Natural killer cell (primary cell): Measurements from ENCODE around the gene CDC73. TPM values are rescaled to one million over a fixed set of nuclear protein-coding genes. Genes with fewer than 3 reads are reported as not detected.

Source experiments
- ATAC-seq, 3 donors: fragments of 150-1000 bp in 2 of 3; fragments of 200-7000 bp in 1 of 3; cut with Tn5 transposase; 1 replicate in 1 of 3; 2 replicates in 2 of 3; pipeline ENCODE4 v1.10.0; 2021; ENCODE audit warnings: mild to moderate bottlenecking in 2 of 3, moderate library complexity in 2 of 3
- DNase-seq, 2 donors: peaks; one replicate each; pipeline versions ENCODE4 v3.0.0 to v3.0.0-alpha.2; 2013 to 2021; ENCODE audit warnings: mixed read lengths in 1 of 2
- H3K27ac ChIP-seq: one replicate; pipeline ENCODE4 v1.5.1; 2013; ENCODE audit warnings: mild to moderate bottlenecking, low read length
- H3K27me3 ChIP-seq: one replicate; pipeline ENCODE4 v1.6.1; 2013; ENCODE audit warnings: low read length; ENCODE audit not compliant: control insufficient read depth, insufficient read depth
- H3K36me3 ChIP-seq: one replicate; pipeline ENCODE4 v1.6.1; 2013; ENCODE audit warnings: low read length; ENCODE audit not compliant: control insufficient read depth, insufficient read depth
- H3K4me1 ChIP-seq: one replicate; pipeline ENCODE4 v1.6.1; 2013; ENCODE audit warnings: low read length; ENCODE audit not compliant: control insufficient read depth, insufficient read depth
- H3K4me3 ChIP-seq: one replicate; pipeline ENCODE4 v1.5.1; 2013; ENCODE audit warnings: low read length
- H3K9me3 ChIP-seq: one replicate; pipeline ENCODE4 v1.6.1; 2013; ENCODE audit warnings: low read length; ENCODE audit not compliant: control insufficient read depth, insufficient read depth
- H3K27ac Mint-ChIP-seq, 2 donors: one replicate each; pipeline ENCODE4 v1.8.0; 2022; ENCODE audit warnings: mild to moderate bottlenecking in 2 of 2, mixed read lengths in 2 of 2, moderate library complexity in 1 of 2
- H3K27me3 Mint-ChIP-seq, 2 donors: one replicate each; pipeline ENCODE4 v1.8.0; 2022; ENCODE audit warnings: low read depth in 2 of 2, mixed read lengths in 2 of 2
- H3K36me3 Mint-ChIP-seq: one replicate; pipeline ENCODE4 v1.8.0; 2022; ENCODE audit warnings: mixed read lengths
- H3K4me1 Mint-ChIP-seq, 2 donors: one replicate each; pipeline ENCODE4 v1.8.0; 2022; ENCODE audit warnings: mixed read lengths in 2 of 2
- H3K4me3 Mint-ChIP-seq: one replicate; pipeline ENCODE4 v1.8.0; 2022; ENCODE audit warnings: mild to moderate bottlenecking, moderate library complexity, mixed read lengths
- H3K9me3 Mint-ChIP-seq, 2 donors: one replicate each; pipeline ENCODE4 v1.8.0; 2022; ENCODE audit warnings: mixed read lengths in 2 of 2
- CTCF ChIP-seq: fragments of 200-600 bp; IDR thresholded peaks from one replicate; pipeline ENCODE4 v1.8.0; 2022; ENCODE audit warnings: antibody characterized with exemption
- whole genome bisulfite sequencing: methylation state at CpG from one replicate; pipeline ENCODE4 v1.1.7; 2013; ENCODE audit warnings: missing lambda C conversion rate; ENCODE audit not compliant: insufficient coverage; 5-methylcytosine and 5-hydroxymethylcytosine counted together
- intact Hi-C: fragments of 100-400 bp; cut with micrococcal nuclease; formaldehyde crosslinking; loops from one replicate; pipeline ENCODE4 v1.14.2; 2022
- total RNA-seq, 4 donors: library from RNA; stranded (reverse); fragments of 120-200 nt in 1 of 4; gene quantifications; one replicate each; pipeline versions ENCODE4 v1.2.3 to v1.2.4, GENCODE V29; 2013 to 2022

CDC73 gene
- total RNA-seq, 3 donors from 2014 or later (not counting 1 experiment from before 2014, with no cell fraction given) = 73.2 to 86.0 (median 82.6) TPM

- ATAC-seq = no peak
These were observed 60.2 kb downstream of the CDC73 start for GRCh38 chr1:193181985-193182384.

GRCh38 chr1:193183019-193183627, 61.3 kb downstream of the CDC73 start:
- peak; percentile 74 to 83 (median 83) for ATAC-seq
- no peaks in the 10 kb centered on the region for H3K27me3 ChIP-seq
- no peaks in the 10 kb centered on the region for H3K27me3 Mint-ChIP-seq
- no peak overlapping the region for H3K4me3 Mint-ChIP-seq
- peaks cover 27 to 38% of the 10 kb centered on the region in 2 donors for H3K4me1 Mint-ChIP-seq
- peak in 1 of 2 donors; percentile 78 for DNase-seq
- H3K4me1 ChIP-seq = peaks cover 3% of the 10 kb centered on the region
- no peak overlapping the region for H3K27ac Mint-ChIP-seq
- H3K36me3 ChIP-seq = no peaks in the 10 kb centered on the region
- no peak overlapping the region for H3K27ac ChIP-seq
- WGBS = no CpG with 5 or more reads among the region's 2 CpGs
- H3K9me3 ChIP-seq = no peaks in the 10 kb centered on the region
- intact Hi-C loops = loop anchor here (1.0 to 10.0 kb wide), 2 partner anchors 572 to 1112 kb away; no protein-coding TSS in a partner anchor
- no peak overlapping the region for H3K4me3 ChIP-seq
- no peaks in the 10 kb centered on the region for H3K9me3 Mint-ChIP-seq
- no peaks in the 10 kb centered on the region for H3K36me3 Mint-ChIP-seq
- peak; percentile 93 for TF ChIP-seq CTCF

More at GRCh38 chr1:193181985-193182384, 60.2 kb downstream of the CDC73 start:
- no peaks in the 10 kb centered on the region for H3K9me3 Mint-ChIP-seq
- Histone ChIP-seq H3K27ac (no peak overlapping the region), H3K36me3 (no peaks in the 10 kb centered on the region), H3K4me1 (peaks cover 3% of the 10 kb centered on the region), H3K9me3 (no peaks in the 10 kb centered on the region), H3K4me3 (no peak overlapping the region), H3K27me3 (no peaks in the 10 kb centered on the region)
- peaks cover 25 to 32% of the 10 kb centered on the region in 2 donors for H3K4me1 Mint-ChIP-seq
- H3K27ac Mint-ChIP-seq = no peak overlapping the region
- no peak for DNase-seq
- H3K27me3 Mint-ChIP-seq = no peaks in the 10 kb centered on the region
- intact Hi-C loops = loop anchor here (10.0 kb wide), 1 partner anchor 573 kb away; no protein-coding TSS in a partner anchor
- H3K4me3 Mint-ChIP-seq = no peak overlapping the region
- TF ChIP-seq CTCF = no peak
- 80% methylated on average over 2 of the region's 2 CpGs for WGBS
- H3K36me3 Mint-ChIP-seq = no peaks in the 10 kb centered on the region

GRCh38 chr1:193184776-193185175, 62.9 kb downstream of the CDC73 start:
- TF ChIP-seq CTCF = no peak
- ATAC-seq = no peak
- Mint-ChIP-seq H3K4me3 (no peak overlapping the region), H3K27me3 (no peaks in the 10 kb centered on the region), H3K4me1 (peaks cover 30 to 42% of the 10 kb centered on the region in 2 donors), H3K36me3 (no peaks in the 10 kb centered on the region), H3K27ac (no peak overlapping the region), H3K9me3 (no peaks in the 10 kb centered on the region)
- Histone ChIP-seq H3K4me3 (peak overlapping the region; percentile 18), H3K9me3 (no peaks in the 10 kb centered on the region), H3K4me1 (peaks cover 3% of the 10 kb centered on the region), H3K27me3 (no peaks in the 10 kb centered on the region), H3K36me3 (no peaks in the 10 kb centered on the region), H3K27ac (no peak overlapping the region)
- intact Hi-C loops = loop anchor here (10.0 kb wide), 1 partner anchor 570 kb away; no protein-coding TSS in a partner anchor
- DNase-seq = no peak
- WGBS = no CpG with 5 or more reads among the region's 1 CpG
